Left ventricle myocardium inferior (tissue), 1 donor: ENCODE data around the gene MEGF9. TPM values are rescaled to one million over a fixed set of nuclear protein-coding genes. Genes with fewer than 3 reads are reported as not detected.

Experiments
- DNase-seq: peaks from one replicate; pipeline ENCODE4 v3.0.0-alpha.2; 2020
- H3K27ac ChIP-seq: fragments of 200-600 bp; replicated peaks from 2 replicates; pipeline ENCODE4 v1.8.0; 2021
- H3K27me3 ChIP-seq: fragments of 200-600 bp; 2 replicates; pipeline ENCODE4 v1.8.0; 2021; ENCODE audit warnings: low read depth
- H3K36me3 ChIP-seq: fragments of 200-600 bp; 2 replicates; pipeline ENCODE4 v1.8.0; 2021
- H3K4me1 ChIP-seq: fragments of 200-600 bp; 2 replicates; pipeline ENCODE4 v1.8.0; 2021
- H3K4me3 ChIP-seq: fragments of 200-600 bp; 2 replicates; pipeline ENCODE4 v1.8.0; 2021; ENCODE audit warnings: mild to moderate bottlenecking, moderate library complexity
- H3K9me3 ChIP-seq: fragments of 200-600 bp; replicated peaks from 2 replicates; pipeline ENCODE4 v1.8.0; 2021
- intact Hi-C: fragments of 100-400 bp; cut with micrococcal nuclease; formaldehyde crosslinking; loops from one replicate; pipeline ENCODE4 v1.11.0; 2022
- total RNA-seq: library from RNA; stranded (reverse); fragmentation: NEBNext Ultra II Directional; extraction: Animal tissue kit (Norgen Biotek cat#: 25700); gene quantifications from one replicate; pipeline ENCODE4 v1.2.1, GENCODE V29; 2021
- TF ChIP-seq, protein P1 (sequence below): fragments of 200-600 bp; IDR thresholded peaks from 2 replicates; pipeline ENCODE4 v1.8.0; 2021; ENCODE audit warnings: antibody characterized with exemption, mild to moderate bottlenecking, borderline replicate concordance
- donor health status: DM: no; HTN: yes; CAD: no; lungs with severe emphysema.

Gene MEGF9
- total RNA-seq, 1 donor from 2014 or later = 5.1 TPM

DNA sequence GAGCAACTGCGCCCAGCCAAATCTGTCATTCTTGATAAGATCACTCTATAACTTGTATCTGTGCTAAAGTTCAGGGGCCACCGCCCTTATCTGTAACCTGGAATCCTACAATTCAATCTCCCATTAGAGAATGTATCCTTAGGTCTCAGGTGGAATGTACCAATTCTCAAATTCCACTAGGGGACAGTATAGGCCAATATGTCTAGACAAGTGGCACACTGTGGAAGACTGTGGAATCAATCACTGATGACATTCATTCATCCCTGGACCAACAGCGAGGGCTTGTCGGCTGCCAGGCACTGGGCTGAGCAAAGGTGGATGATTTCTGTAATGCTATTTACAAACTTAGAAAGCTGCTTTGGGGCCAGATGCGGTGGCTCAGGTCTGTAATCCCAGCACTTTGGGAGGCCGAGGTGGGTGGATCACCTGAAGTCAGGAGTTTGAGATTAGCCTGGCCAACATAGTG, 28.7 kb upstream of the MEGF9 start:
- Histone ChIP-seq H3K9me3 (no peaks in the 10 kb centered on the region), H3K27ac (no peak overlapping the region), H3K36me3 (no peaks in the 10 kb centered on the region), H3K4me1 (no peaks in the 10 kb centered on the region), H3K4me3 (no peak overlapping the region), H3K27me3 (no peaks in the 10 kb centered on the region)
- TF ChIP-seq, protein P1, sequence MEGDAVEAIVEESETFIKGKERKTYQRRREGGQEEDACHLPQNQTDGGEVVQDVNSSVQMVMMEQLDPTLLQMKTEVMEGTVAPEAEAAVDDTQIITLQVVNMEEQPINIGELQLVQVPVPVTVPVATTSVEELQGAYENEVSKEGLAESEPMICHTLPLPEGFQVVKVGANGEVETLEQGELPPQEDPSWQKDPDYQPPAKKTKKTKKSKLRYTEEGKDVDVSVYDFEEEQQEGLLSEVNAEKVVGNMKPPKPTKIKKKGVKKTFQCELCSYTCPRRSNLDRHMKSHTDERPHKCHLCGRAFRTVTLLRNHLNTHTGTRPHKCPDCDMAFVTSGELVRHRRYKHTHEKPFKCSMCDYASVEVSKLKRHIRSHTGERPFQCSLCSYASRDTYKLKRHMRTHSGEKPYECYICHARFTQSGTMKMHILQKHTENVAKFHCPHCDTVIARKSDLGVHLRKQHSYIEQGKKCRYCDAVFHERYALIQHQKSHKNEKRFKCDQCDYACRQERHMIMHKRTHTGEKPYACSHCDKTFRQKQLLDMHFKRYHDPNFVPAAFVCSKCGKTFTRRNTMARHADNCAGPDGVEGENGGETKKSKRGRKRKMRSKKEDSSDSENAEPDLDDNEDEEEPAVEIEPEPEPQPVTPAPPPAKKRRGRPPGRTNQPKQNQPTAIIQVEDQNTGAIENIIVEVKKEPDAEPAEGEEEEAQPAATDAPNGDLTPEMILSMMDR = peak; percentile 61
- DNase-seq = no peak
- intact Hi-C loops = no loop called here

DNA sequence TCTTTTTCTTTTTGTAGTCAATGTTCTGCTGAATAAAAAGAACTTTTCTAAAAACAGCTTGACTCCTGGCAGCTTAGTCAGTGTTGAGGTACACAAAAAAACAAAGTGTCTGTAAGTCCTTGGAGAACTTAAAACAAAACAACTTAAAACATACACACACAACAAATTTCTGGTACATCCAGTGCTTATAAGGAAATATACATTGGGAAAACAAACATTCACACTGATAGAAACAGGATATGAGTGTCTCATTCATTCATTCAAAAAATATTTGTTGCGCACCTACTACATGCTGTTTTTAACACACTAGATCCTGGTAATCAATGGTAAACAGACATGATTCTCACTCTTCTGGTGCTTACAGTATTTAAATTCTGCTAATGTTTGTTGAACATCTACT, 27.4 kb upstream of the MEGF9 start:
- H3K27ac ChIP-seq = no peak overlapping the region
- H3K36me3 ChIP-seq = no peaks in the 10 kb centered on the region
- no peak for DNase-seq
- TF ChIP-seq, protein P1 = no peak
- H3K9me3 ChIP-seq = no peaks in the 10 kb centered on the region
- no peaks in the 10 kb centered on the region for H3K4me1 ChIP-seq
- H3K27me3 ChIP-seq = no peaks in the 10 kb centered on the region
- intact Hi-C loops = no loop called here
- no peak overlapping the region for H3K4me3 ChIP-seq

DNA sequence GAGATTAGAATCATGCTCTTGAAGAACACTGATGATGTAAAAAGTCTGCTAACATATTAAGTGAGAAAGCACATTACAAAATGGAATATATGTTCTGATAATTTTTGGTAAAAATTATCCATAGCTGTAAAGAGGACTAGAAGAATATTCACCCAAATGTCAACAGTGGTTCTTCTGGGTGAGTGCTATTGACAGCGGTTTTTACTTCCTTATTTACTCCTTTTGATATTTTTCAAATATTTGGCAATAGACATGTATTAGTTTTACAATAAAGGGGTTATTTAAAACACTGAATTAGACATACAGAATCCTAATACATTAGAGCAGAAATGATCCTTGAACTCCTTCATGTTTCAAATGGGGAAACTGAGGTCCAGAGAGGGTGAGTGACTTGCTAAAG, 26.9 kb upstream of the MEGF9 start:
- no peaks in the 10 kb centered on the region for H3K9me3 ChIP-seq
- DNase-seq = no peak
- TF ChIP-seq, protein P1 = no peak
- H3K36me3 ChIP-seq = no peaks in the 10 kb centered on the region
- no peak overlapping the region for H3K27ac ChIP-seq
- no peaks in the 10 kb centered on the region for H3K4me1 ChIP-seq
- no peaks in the 10 kb centered on the region for H3K27me3 ChIP-seq
- H3K4me3 ChIP-seq = no peak overlapping the region
- intact Hi-C loops = no loop called here

DNA sequence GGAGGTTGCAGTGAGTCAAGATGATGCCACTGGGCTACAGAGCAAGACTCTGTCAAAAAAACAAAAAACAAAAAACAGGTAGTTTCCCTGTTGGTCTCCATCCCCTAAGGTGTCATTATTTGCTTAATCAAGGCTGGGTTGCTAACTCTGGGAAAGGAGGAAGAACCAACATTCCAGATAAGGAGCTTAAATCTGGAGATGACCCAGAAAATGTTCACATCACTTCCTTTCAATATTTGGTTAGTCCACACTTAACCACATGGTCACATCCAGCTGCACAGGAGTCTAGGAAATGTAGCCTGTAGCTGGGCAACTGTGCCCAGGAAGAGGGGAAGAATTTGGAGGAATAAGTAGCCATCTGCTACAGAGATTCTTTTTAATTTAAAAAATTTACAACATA, 25.9 kb upstream of the MEGF9 start:
- DNase-seq = no peak
- Histone ChIP-seq H3K27ac (no peak overlapping the region), H3K27me3 (no peaks in the 10 kb centered on the region), H3K4me3 (no peak overlapping the region), H3K36me3 (no peaks in the 10 kb centered on the region), H3K9me3 (no peaks in the 10 kb centered on the region), H3K4me1 (peaks cover 5% of the 10 kb centered on the region)
- intact Hi-C loops = no loop called here
- TF ChIP-seq, protein P1 = no peak

DNA sequence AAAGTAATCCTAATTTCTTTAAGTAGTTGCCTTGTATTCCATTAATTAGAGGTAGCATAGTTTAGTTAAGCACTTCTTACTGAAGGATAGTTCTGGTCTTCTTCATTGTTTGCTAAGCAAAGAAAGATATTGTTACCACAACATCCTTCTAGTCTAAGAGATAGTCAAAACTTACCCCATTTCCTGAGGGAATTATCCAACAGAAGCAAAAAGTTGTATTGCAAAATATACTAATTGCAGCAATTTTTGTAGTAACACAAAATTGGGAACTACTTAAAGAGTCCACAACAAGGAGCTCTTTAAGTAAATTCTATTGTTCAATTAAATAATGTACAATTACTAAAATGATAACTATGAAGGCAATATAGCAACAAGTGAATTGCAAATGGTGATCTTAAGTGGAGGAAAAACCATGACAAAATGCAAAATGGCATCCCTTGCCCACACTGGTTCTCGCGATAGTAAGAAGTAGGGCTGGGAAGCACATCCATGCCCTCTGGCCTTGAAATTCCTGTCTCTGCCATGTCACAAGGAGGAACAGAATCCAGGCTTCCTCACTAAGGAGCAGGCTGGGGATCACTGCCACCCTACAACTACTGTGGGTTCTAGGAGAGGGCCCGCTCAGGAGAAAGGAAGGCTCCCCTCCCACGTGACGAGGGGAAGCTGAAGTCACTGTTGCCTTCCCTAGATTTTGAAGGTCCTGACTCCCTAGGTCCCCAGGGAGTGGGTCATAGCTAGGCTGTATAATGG, 23.3 kb upstream of the MEGF9 start:
- intact Hi-C loops = loop anchor here (10.0 kb wide), 1 partner anchor 113 kb away; no protein-coding TSS in a partner anchor
- Histone ChIP-seq H3K4me3 (no peak overlapping the region), H3K27ac (no peak overlapping the region), H3K4me1 (peaks cover 18% of the 10 kb centered on the region), H3K9me3 (no peaks in the 10 kb centered on the region), H3K27me3 (no peaks in the 10 kb centered on the region), H3K36me3 (no peaks in the 10 kb centered on the region)
- TF ChIP-seq, protein P1 = no peak
- no peak for DNase-seq
